ENCODE measurements around the gene GLI3.

GLI3 gene

DNA sequence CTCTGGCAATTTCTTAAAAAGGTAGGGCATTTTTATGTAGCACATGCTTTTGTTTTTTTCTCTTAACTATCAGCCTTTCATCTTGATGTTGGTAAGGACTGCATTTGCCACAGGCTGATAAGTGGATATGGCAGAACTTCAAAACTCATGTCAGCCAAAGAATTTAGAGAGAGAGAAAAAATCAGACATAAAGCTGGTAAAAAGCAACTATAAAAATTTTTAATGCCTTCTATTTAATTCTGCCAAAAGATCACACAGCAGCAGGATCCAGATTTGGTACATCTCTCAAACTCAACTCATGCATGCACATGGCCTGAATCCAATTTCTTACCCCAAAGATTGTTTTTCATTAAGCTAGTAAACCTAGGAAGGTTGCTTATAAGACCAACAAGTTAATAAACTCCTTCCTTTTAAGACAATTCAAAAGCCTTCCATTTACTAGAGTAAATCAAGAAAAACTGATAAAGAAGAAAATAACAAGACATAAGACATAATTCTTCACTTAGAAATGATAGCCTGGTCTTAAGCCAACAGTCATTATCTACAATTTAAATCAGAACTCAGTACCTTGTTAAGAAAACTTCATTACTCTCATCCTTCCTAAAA lies 69.3 kb downstream of the GLI3 start:
- DNase-seq, result no peak

DNA sequence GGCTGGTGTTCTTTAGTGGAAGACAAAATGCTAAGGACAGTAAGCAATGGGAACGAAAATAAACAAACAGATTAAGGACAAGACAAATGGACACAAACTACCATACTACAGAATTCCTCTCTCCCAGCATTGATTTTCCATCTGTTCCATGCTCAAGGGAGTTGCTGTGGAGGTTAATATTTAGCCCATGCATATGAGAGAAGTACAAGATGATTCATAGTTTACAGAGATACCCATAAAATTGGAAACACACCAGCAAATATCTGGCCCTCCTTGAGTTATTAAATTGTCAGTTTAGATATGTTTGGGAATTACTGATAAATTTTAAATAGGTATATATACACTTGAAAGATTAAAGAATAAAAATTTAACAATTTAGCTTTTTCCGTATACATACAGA lies 69.8 kb downstream of the GLI3 start:
- no peak for DNase-seq

DNA sequence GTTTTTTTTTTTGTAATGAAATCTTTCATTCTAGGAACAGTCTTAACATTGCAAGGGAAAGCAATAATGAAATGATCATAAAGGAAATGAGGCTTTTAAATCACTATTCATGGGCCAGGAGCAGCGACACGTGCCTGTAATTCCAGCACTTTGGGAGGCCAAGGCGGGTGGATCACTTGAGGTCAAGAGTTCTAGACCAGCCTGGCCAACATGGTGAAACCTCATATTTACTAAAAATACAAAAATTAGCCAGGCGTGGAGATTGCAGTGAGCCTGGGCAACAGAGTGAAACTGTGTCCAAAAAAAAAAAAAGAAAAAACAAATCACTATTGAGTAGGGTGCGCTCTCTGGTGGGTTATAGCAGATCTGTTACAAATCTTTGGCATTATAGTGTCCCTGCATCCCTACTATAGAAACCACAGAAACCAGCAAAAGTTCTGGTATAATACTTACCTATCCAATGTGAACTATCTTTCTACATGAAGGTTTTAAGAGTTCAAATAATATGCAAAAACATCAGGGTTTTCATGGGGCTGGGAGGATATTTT lies 72.1 kb downstream of the GLI3 start:
- no peak for DNase-seq

DNA sequence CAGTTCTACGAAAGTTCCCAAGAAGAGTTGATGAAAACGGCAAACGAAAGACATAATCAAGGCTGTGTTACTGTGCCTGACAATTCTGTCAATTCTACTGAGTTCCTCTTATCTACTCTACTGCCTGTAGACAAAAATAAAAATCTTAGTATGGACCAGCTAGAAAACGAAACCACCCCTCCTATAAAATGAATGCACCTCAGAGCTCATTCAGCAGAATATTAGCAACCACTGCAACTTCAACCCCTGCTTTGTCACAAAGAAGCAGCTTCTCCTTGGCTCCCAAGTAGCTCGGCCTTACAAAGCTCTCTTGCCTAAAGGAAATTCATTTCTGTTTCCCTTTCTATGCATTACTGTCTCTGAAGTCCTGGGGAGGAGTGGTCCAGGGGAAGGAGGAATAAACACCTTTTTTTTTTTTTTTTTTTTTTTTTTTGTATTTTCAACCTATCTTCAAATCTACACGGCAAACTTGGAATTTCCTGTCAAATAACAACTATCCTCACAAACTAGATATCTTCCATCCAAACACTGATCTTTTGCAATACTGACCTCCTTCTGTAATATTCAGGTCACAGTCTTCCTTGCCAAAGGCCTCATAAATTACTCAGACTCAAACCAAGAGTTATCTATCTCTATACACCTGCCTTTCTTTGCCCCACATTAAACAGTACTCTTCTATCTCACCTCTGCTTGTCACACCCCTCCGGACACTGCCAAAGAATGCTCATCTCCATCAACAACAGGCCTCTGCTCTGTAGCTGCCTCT lies 74.3 kb downstream of the GLI3 start:
- DNase-seq, result no peak

DNA sequence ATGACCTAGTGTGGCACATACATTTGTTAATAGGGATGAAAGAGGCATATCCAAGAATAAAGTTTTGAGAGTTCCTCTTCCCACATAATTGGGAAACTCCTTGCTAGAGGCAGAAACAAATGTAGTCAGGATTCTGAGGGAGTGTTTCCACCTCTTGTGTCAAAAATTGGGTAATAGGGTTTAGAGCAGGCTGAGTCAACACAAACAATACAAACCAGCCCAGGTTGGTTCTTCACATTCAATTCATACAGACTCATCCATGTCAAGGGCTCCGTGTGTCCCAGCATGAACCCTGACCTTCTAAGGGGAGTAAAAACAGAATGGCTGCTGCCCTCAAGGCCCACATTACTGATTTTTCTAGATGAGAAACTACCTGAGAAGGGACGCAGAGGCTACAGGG lies 75.3 kb downstream of the GLI3 start:
- DNase-seq, result no peak

DNA sequence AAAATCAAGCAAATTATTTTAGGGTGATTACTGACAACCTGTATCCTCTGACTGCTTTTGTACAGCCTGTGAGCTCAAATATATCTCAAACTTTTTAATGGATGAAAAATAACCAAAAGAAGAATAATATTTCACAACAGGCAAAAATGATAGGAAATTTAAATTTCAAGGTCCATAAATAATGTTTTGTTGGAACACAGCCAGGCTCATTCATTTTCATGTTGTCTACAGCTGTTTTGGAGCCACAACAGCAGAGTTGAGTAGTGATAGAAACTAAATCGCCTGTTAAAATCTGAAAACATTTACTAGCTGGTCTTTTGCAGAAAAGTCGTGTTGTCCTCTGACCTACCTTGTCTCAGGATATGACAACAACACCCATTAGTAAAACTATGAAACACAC lies 75.9 kb downstream of the GLI3 start:
- no peak for DNase-seq

DNA sequence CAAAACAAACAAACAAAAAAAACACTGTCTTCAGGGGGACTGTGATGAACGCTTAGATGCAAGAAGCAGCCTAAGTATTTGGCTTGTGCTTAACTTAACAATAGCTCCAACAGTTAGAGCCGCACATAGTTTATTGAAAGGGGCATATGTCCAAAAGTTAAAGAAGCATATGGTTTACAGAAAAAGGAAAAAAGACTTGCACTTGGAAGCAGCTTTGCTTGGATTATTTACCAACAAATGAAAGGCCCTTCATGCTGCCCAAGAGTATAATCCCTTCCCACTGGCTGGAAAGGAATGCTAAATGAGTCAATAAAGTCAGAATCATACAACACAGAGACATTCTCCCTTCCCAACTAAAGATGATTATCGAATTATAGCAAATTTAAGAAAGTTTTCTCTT lies 77.9 kb downstream of the GLI3 start:
- no peak for DNase-seq

DNA sequence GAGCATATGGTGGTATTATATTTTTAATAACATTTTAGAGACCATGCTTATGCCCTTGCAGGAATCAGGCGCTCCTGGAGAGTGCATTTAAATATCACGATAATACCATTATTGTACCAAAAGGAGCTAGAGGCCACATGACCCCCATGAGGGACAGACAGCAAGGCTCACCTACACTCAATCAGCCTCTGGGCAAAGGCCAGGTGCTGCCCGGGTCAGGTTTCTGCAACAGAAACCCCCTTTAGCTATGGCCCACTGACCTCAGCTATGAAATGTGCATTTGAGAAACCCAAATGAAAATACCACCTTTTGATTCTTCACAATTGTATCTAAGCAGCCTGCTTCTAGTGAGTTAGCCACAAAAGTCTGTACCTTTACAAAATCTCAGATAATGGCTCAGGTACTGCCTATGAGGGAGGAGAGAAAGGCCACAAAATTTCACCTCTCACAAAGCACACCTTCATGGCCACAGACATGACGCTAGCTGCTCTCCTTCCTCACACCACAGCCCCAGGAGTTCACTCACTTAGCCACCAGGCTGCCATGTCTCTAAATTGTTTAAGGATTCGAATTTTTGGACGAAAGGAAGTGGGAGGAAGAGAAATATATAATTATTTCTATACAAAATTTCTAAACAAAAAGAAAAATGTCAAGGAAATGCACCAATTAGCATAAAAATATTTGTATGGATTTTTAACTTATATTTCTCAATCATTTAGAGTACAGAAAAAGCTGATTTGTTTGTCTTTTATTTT lies 79.9 kb downstream of the GLI3 start:
- no peak for DNase-seq

DNA sequence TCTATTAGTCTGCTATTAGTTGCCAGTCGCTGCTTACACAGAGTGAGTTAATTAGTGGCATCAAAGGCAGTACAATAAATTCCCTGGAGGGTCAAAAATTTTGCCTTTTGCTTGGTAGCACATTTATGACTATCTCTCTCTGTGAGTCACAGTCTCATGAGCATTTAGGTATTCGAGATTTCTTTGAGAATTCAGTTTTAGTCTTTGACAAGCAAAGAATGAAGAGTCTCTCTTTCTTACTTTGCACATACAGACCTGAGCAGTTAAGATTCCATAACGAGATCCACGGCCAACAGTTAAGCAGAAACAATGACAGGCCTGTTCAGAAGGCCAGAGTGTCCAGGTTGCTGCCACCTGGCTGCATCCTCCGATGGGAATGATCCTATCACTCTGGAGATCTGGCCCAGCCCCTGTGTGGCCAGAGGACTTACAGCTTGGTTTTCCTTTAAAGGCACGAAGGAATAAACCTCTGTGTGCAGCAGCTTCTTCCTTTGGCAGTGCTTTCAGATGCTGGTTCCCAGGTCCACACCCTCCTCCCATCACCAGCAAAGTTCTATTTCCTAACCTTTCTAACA lies 80.6 kb downstream of the GLI3 start:
- no peak for DNase-seq

DNA sequence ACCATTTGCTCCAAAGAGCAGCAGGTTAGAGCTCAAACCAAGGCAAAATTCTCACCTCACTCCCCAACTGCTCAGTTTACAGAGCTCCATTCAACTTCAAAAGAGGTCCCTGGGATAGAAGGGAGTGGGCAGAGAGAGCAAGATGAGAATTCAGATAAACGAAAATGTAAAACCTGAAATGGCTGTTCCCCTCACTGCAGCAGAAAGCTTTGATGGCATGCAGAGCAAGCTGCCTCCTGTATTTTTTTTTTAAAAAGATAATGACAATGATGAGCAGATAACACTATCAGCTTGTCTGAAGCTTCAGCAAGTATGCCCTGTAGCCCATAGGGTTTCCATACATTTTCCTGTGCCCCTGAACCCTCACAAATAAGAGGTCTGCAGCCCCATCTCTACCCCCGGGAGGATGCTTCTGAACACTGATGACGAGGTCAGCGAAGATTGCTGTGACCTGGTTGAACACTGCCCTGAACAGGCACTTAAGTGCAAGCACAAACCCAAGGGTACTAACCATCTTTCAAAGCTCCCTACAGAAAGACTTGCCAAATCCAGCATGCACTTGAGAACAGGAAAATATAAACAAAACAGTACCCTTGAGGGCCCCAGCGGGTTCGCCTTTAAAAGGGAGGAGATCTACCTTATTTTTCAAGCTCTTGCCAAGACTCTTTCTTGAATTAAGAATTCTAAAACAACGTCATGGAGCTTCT lies 81.3 kb downstream of the GLI3 start:
- no peak for DNase-seq

DNA sequence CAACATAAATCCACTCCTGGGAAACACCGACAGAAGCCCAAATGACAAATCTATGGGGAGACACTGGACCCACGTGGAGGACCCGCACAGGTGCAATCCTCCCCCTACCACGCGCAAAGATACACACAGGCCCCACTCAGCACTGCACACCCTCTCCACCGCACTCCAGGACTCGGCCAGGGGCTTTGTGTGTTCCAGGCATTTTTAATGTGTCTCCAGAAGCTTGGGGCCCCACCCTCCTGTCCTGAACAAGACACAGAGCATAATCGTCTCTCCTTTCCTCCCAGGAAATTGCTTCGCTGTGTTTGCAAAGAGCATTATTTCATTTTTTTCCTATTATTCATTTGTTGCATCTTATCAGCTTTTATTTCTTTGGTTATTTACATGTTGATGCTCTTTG lies 82.8 kb downstream of the GLI3 start:
- no peak for DNase-seq

DNA sequence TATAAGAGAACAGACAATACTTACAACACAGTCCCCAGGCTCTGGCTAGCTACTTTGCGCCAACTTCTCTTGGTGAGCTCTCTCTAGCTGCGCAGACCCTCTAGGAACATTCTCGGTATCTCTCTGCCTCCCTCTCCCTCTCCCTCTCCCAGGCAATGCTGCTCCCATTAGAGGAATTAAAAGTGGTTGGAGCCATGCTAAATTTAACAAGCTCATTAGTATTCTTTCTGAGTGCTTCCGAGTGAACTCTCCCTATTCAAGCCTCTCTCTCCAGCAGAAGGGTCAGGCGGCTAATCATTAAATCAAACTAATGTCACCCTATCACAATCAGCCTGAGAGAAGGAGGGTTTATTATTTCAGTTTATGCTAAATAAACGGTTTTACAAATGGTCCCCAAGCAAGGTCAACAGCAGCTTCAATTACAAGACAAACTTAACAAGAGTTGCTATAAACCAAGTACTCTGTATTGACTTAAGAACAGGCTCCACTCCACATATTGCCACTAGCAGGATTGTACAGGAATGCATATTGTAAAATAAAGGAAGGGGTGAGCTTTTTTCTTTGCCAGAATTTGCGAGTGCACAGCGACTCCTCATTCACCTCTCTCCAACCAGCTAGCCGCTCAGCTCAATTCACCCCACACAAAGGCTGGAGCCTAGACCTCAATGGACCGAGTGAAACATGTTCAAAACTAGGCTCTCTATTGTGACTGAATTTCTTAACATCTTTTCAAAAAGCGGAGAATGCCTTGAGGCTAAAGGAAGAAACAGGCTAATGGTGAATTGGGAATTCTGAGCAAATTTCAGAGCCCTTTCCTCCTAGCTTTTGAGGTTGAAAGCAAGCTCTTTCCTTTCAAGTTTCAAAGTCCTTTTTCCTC lies 84.4 kb downstream of the GLI3 start:
- no peak for DNase-seq

DNA sequence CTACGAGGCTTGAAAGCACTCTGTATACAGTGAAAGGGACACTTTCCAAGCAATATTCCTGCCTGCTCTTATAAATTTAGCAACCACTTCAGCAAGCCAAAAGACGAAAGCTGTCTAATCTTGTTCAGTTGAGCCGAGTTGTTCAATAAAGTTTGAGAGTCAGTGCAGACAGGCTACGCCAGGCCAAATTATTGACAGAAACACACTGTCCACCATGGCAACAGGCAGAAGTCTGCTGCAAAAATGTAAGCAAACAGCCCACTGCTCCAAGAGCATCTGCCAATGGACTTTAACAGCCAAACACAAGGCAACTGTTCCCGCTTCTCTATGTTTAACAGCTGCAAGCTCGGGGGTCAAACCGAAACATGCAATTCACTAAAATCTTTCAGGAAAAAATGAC lies 85.7 kb downstream of the GLI3 start:
- DNase-seq, result no peak

DNA sequence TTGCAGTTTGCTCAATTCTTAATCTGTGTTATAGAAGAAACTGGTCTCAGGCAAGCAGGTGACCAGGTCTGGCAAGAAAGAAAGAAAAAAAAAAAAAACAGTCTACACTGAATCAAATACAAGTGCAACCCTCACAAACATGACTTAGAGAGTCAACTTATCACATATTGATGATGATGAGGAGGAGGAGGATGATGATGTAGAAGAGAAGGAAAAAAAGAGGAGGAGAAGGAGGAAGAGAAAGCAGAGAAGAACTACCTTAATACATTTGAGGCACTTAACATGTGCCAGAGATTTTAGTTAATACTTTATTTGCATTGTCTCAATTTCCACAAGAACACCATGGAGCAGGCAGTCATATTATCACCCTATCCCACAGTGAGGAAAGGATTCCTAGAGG lies 91.5 kb downstream of the GLI3 start:
- DNase-seq, result no peak

DNA sequence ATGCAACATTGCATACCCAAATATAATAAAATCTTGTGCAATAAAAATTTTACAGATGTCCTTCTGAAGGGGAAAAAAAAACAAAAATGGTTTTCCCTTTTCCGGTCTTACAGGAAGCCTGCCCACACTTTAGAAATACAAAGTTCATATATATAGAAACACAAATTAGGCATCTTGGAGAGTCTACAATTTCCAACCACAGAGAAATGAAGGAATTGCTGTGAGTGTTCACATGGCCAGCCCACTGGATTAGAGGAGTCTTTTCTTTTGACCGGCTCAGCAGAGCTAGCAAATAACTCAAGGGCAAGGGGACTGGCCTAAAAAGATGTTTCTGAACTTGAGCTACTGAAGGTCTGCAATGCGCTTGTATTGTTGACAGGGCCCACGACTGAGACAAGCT lies 92.4 kb downstream of the GLI3 start:
- no peak for DNase-seq

DNA sequence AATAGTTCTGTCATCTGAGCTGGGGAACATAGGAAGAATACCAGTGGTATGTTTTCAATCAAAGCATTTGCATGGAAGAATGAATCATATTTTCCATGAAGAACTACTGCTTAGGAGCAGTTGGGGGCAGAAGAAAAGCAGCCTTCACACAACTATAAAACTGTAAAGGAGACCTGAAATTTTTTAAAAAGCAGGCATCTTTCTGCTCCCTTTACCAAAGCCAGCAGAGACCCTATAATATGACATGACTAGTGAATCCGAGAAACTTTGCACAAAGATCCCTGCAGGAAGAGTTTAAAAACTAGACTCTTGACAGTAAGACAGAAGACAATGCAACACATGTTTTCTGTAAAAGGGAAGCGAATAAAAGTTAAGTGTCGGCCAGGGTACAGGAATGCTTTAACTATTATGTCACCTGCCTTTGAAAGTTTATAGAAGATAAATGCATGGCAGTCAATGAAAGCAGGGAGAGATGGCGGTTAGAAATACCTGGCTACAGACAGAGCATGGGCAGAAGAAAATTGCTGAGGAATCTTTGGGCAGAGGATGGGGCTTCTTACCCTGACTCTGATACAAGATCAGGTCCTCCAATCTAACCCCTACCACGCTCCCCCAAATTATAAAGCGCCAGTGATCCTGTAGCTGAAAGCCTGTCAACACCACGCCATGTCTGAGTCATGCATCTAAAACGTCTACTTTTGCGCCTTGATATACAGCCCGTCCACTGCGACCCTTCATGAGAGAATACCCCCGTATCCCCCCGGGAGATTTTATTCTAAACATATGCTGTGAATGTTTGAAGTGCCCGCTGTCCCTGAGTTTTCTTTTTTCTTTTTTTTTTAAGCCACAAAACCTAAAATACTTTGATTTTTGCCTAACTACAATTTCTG lies 93.1 kb downstream of the GLI3 start:
- DNase-seq, result no peak

DNA sequence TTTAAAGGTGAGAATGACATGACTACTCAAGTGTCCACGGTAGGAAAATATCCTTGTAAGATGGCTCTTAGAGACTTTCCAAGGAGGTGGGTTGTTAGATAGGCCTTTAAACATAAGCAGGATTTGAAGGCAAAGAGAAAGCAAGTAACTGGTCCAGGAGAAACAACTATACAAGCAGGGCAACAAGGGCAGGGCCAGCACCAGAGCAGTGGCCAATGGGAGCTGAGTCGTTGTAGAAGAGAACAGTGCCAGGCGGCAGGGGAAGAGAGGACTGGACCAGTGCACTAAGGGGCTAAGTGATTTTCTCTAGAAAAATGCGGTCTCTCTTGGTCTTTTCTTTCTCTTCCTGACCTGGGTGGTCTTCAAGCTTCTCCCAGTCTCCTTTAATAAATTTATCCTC lies 94.9 kb downstream of the GLI3 start:
- DNase-seq, result no peak

DNA sequence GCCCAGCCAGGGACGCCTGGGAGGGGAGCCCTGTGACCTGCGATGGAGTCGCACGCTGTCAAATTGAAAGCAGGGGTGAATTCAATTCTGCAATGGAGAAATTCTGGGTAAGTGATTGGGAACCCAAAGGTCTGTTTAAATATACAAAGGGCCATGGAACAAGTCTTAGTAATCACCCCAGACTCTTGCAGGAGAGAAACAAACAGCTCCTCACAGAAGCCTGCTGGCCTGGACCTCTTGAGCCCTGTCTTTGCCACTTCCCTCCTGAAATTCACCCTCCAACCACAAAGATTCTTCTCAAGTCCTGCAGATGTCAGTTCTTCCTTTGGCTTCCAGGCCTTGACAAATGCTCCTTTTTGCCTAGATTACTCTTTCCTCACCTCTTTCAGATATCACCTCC lies 97.3 kb downstream of the GLI3 start:
- no peak for DNase-seq

DNA sequence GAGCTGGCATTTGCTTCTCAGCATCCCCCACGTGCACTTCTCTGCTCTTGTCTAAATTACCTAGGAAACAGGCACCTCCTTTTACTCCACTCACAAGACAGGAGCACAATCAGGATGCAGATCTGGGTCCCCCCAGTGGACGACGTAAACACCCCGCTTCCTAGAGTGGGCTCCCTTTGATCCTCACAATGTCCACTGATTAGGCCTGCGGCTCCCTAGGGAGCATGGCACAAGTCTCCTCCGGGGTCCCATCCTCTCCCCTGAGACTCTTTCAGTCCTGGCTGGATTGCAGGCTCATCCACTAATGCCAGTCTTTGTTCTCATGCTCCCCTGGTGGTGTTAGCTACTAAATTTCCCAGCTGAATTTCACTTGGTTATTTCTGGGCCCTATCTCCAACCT lies 98.3 kb downstream of the GLI3 start:
- DNase-seq, result no peak

DNA sequence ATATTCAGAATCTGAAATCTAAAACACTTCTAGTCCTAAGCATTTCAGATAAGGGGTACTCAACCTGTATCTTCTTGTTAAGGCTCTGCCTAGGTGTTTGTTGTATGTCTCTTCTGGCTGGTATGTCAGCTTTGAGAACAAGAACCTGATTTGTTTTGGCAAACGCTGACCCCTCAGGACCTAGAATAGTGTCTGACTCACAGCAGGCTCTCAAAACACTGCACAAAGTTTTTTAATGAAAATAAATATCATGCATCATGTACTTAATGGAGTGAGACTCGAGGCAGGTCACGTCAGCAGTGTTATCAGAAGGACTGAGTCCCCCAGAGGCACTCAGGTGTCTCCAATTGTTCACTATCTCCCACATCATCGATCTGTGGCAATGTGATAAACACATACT lies 99.1 kb downstream of the GLI3 start:
- no peak for DNase-seq

DNA sequence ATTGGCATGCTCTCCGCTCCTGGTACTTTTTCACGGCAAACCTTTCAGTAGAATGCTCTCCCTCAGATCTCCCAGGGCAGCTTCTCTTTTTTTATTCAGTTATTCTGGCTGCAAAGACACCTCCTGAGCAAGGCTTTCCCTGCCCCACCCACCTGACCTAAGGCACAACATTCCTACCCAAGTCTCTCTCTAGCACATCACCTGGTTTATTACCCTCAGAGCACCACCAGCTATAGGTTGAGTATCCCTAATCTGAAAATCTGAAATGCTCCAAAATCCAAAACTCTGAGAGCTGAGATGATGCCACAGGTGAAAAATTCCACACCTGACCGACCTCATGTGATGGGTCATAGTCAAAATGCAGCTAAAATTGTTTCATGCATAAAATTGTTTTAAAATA lies 99.6 kb downstream of the GLI3 start:
- DNase-seq, result no peak

All from NCI-H2227 treated with DMSO at 0.1 percent for 48 hours (cell line).